Endothelial cell of umbilical vein (primary cell): Measurements from ENCODE around the gene PDHB. TPM values are rescaled to one million over a fixed set of nuclear protein-coding genes. Genes with fewer than 3 reads are reported as not detected.

ENCODE experiments used
- BruUV-seq: library from RNA; stranded (reverse); fragments of 400-500 nt; replicated peaks from 2 replicates; lab custom pipeline; 2021; lab: Mats Ljungman, UMichigan
- CTCF ChIA-PET: fragments of 300-600, 350-600 bp; sonication (Branson Sonifier 250); formaldehyde crosslinking; loops from one replicate; lab custom pipeline; 2021; ENCODE audit warnings: antibody characterized with exemption, inconsistent platforms; lab: Charles Lee
- POLR2A ChIA-PET: fragments of 300-600, 350-600 bp; sonication (Branson Sonifier 250); formaldehyde crosslinking; loops from one replicate; lab custom pipeline; 2021; ENCODE audit warnings: antibody characterized with exemption, inconsistent platforms; lab: Charles Lee
- DNase-seq: peaks from one replicate; pipeline ENCODE4 v3.0.0-alpha.2; 2011; ENCODE audit warnings: low read depth, low spot score
- FAIRE-seq: peaks from 2 replicates; lab custom pipeline; 2011; peaks lifted over from hg19 to GRCh38; lab: Jason Lieb, UNC
- H2AFZ ChIP-seq: 2 replicates; pipeline ENCODE4 v1.6.0; 2012; ENCODE audit warnings: low read depth, low read length, control low read depth, inconsistent platforms
- H3K27ac ChIP-seq: 2 replicates; pipeline ENCODE4 v1.5.1; 2011; ENCODE audit warnings: low read depth, mild to moderate bottlenecking, control low read depth, low read length, moderate library complexity; ENCODE audit not compliant: insufficient read depth
- H3K27me3 ChIP-seq, 2 experiments: 2 replicates each; pipeline versions ENCODE4 v1.6.0 to v1.6.1; 2011; ENCODE audit warnings: low read length in 2 of 2, mixed read lengths in 1 of 2; ENCODE audit not compliant: control insufficient read depth in 2 of 2, insufficient read depth in 2 of 2
- H3K36me3 ChIP-seq, 2 experiments: 2 replicates in 1 of 2; 3 replicates in 1 of 2; pipeline ENCODE4 v1.5.1; 2011; ENCODE audit warnings: low read length in 2 of 2, mild to moderate bottlenecking in 1 of 2, moderate library complexity in 1 of 2; ENCODE audit not compliant: control insufficient read depth in 2 of 2, insufficient read depth in 2 of 2; ENCODE audit errors: extremely low read depth in 1 of 2
- H3K4me1 ChIP-seq: 3 replicates; pipeline ENCODE4 v1.5.1; 2011; ENCODE audit warnings: mild to moderate bottlenecking, low read length; ENCODE audit not compliant: control insufficient read depth, insufficient read depth; ENCODE audit errors: extremely low read depth
- H3K4me2 ChIP-seq: 2 replicates; pipeline ENCODE4 v1.6.1; 2011; ENCODE audit warnings: low read length, control low read depth, mixed read lengths; ENCODE audit not compliant: insufficient read depth
- H3K4me3 ChIP-seq, 3 experiments: fragments of 200-600 bp in 1 of 3; sonication (generic), shearing (Covaris generic) in 1 of 3; replicated peaks in 1 of 3; 2 replicates each; pipeline ENCODE4 v1.5.1; 2011 to 2016; ENCODE audit warnings: control low read depth in 3 of 3, low read length in 3 of 3, mild to moderate bottlenecking in 2 of 3, inconsistent platforms in 1 of 3, low read depth in 1 of 3, moderate library complexity in 1 of 3; ENCODE audit not compliant: insufficient read depth in 1 of 3
- H3K79me2 ChIP-seq: 2 replicates; pipeline ENCODE4 v1.6.0; 2012; ENCODE audit warnings: low read length, inconsistent platforms; ENCODE audit not compliant: control insufficient read depth, insufficient read depth
- H3K9ac ChIP-seq: replicated peaks from 2 replicates; pipeline ENCODE3; 2011; ENCODE audit warnings: low read length, control low read depth; ENCODE audit not compliant: insufficient read depth; ENCODE audit errors: extremely low read depth
- H3K9me1 ChIP-seq: replicated peaks from 3 replicates; pipeline ENCODE4 v1.6.0; 2011; ENCODE audit warnings: mild to moderate bottlenecking, low read length; ENCODE audit not compliant: control insufficient read depth, insufficient read depth; ENCODE audit errors: extremely low read depth
- H3K9me3 ChIP-seq: replicated peaks from 2 replicates; pipeline ENCODE4 v1.5.1; 2012; ENCODE audit warnings: low read length, inconsistent platforms; ENCODE audit not compliant: control insufficient read depth, insufficient read depth
- H4K20me1 ChIP-seq: replicated peaks from 2 replicates; pipeline ENCODE3; 2011; ENCODE audit warnings: mild to moderate bottlenecking, low read length; ENCODE audit not compliant: control insufficient read depth, insufficient read depth; ENCODE audit errors: extremely low read depth
- EZH2 ChIP-seq: IDR thresholded peaks from 2 replicates; pipeline ENCODE4 v1.6.1; 2012; ENCODE audit warnings: borderline replicate concordance, low read depth, mild to moderate bottlenecking, moderate library complexity, low read length, inconsistent platforms; ENCODE audit not compliant: severe bottlenecking
- FOS ChIP-seq: IDR thresholded peaks from 2 replicates; pipeline ENCODE4 v1.6.1; 2011; ENCODE audit warnings: mild to moderate bottlenecking, low read length, moderate library complexity, borderline replicate concordance; ENCODE audit not compliant: insufficient read depth
- GATA2 ChIP-seq: IDR thresholded peaks from 2 replicates; pipeline ENCODE4 v1.7.0; 2011; ENCODE audit warnings: low read depth, mild to moderate bottlenecking, moderate library complexity, mixed read lengths, low read length; ENCODE audit not compliant: insufficient read length, insufficient read depth
- JUN ChIP-seq: IDR thresholded peaks from 2 replicates; pipeline ENCODE4 v1.6.1; 2011; ENCODE audit warnings: borderline replicate concordance, low read depth; ENCODE audit not compliant: insufficient read length, insufficient read depth
- MYC ChIP-seq: IDR thresholded peaks from one replicate; pipeline ENCODE4 v1.6.1; 2011; ENCODE audit warnings: mild to moderate bottlenecking, low read depth, low read length
- POLR2A ChIP-seq: IDR thresholded peaks from 2 replicates; pipeline ENCODE4 v1.6.1; 2012; ENCODE audit warnings: low read depth, mild to moderate bottlenecking, control low read depth, low read length
- POLR2AphosphoS5 ChIP-seq: IDR thresholded peaks from 2 replicates; pipeline ENCODE4 v1.6.1; 2012; ENCODE audit warnings: low read depth, mild to moderate bottlenecking, control low read depth, low read length, moderate library complexity; ENCODE audit not compliant: insufficient read depth
- dilution Hi-C: fragments of 300-500 bp; cut with MboI; formaldehyde crosslinking; loops from one replicate; pipeline ENCODE4 v1.15.0; 2019; ENCODE audit warnings: low sequenced_read_pairs; ENCODE audit not compliant: extremely low pct_ligation_motif_present
- intact Hi-C: fragments of 100-400 bp; cut with micrococcal nuclease; formaldehyde crosslinking; loops from one replicate; pipeline ENCODE4 v1.10.0; 2022
- polyA plus RNA-seq, 4 experiments: library from polyadenylated mRNA; depleted of rRNA in 3 of 4; stranded (reverse) in 3 of 4; unstranded in 1 of 4; fragments of >200 nt; gene quantifications; 2 replicates each; pipeline versions ENCODE4 v1.2.1 to v1.2.3, GENCODE V29; 2011 to 2012; ENCODE audit warnings: missing spikeins in 1 of 4
- total RNA-seq: library from RNA; stranded (reverse); gene quantifications from 2 replicates; pipeline ENCODE4 v1.2.3, GENCODE V29; 2021
- TF ChIP-seq, protein P1 (sequence below), 2 donors: IDR thresholded peaks; 1 replicate in 1 of 2; 2 replicates in 1 of 2; pipeline ENCODE4 v1.5.1; 2011; ENCODE audit warnings: low read length in 2 of 2, mild to moderate bottlenecking in 2 of 2, moderate library complexity in 2 of 2, control low read depth in 1 of 2, inconsistent platforms in 1 of 2, low read depth in 1 of 2; ENCODE audit not compliant: insufficient read depth in 1 of 2; ENCODE audit errors: extremely low read depth in 1 of 2
- TF ChIP-seq, protein P2 (sequence below): IDR thresholded peaks from 2 replicates; pipeline ENCODE4 v1.6.1; 2011; ENCODE audit not compliant: insufficient read depth, insufficient read length

PDHB gene
- total and polyA plus RNA-seq, 2 donors (not counting 3 experiments of a cell fraction or from before 2014, with no cell fraction given): 50.8 to 60.8 TPM

DNA sequence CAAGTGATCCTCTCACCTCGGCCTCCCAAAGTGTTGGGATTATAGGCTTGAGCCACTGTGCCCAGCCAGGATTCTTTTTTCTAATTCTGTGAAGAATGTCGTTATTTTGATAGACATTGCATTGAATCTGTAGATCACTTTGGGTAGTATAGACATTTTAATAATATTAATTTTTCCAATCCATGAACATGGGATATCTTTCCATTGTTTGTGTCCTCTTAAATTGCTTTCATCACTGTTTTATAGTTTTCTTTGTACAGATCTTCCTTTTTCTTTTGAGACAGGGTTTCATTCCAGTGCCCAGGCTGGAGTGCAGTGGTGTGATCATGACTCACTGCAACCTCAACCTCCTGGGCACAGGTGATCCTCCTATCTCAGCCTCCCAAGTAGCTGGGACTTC lies 46.7 kb upstream of the PDHB start:
- Histone ChIP-seq H3K4me3 (no peak overlapping the region), H3K9me1 (no peaks in the 10 kb centered on the region), H3K79me2 (no peaks in the 10 kb centered on the region), H3K9ac (no peak overlapping the region), H4K20me1 (no peaks in the 10 kb centered on the region), H3K27ac (no peak overlapping the region), H3K27me3 (peaks cover 4 to 8% of the 10 kb centered on the region in 2 experiments), H3K9me3 (no peaks in the 10 kb centered on the region), H3K36me3 (no peaks in the 10 kb centered on the region), H3K4me1 (no peaks in the 10 kb centered on the region), H3K4me2 (no peak overlapping the region), H2AFZ (no peak overlapping the region)
- DNase-seq (no peak), FAIRE-seq (no peak)
- TF ChIP-seq JUN (no peak), GATA2 (no peak), FOS (no peak), POLR2AphosphoS5 (no peak), MYC (no peak), EZH2 (no peak), POLR2A (no peak)
- TF ChIP-seq, protein P1, sequence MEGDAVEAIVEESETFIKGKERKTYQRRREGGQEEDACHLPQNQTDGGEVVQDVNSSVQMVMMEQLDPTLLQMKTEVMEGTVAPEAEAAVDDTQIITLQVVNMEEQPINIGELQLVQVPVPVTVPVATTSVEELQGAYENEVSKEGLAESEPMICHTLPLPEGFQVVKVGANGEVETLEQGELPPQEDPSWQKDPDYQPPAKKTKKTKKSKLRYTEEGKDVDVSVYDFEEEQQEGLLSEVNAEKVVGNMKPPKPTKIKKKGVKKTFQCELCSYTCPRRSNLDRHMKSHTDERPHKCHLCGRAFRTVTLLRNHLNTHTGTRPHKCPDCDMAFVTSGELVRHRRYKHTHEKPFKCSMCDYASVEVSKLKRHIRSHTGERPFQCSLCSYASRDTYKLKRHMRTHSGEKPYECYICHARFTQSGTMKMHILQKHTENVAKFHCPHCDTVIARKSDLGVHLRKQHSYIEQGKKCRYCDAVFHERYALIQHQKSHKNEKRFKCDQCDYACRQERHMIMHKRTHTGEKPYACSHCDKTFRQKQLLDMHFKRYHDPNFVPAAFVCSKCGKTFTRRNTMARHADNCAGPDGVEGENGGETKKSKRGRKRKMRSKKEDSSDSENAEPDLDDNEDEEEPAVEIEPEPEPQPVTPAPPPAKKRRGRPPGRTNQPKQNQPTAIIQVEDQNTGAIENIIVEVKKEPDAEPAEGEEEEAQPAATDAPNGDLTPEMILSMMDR (IDR thresholded peaks at IDR 0.05; ENCODE audit: extremely low read depth in 1 of 2, insufficient read depth in 1 of 2, low read depth in 1 of 2, low read length in 2 of 2): no peak
- TF ChIP-seq, protein P2, sequence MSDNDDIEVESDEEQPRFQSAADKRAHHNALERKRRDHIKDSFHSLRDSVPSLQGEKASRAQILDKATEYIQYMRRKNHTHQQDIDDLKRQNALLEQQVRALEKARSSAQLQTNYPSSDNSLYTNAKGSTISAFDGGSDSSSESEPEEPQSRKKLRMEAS: no peak
- CTCF ChIA-PET: interaction anchor here (1.8 kb wide), 1 partner anchor 17 kb away, joined by 4 read pairs; no protein-coding TSS in a partner anchor
- intact Hi-C loops (no loop called here), dilution Hi-C loops (no loop called here)
- BruUV-seq: no TSS peak
- POLR2A ChIA-PET: no interaction called here
